ENCODE results near the gene ARPC5L.
"Not testable (repeated sequence)": the region's sequence is repeated elsewhere in the genome, so short reads cannot be mapped to it uniquely, and the experiment has no call there.

The ARPC5L gene

GRCh38 chr9:124841075-124841821 is 20.7 kb upstream of the ARPC5L start:
- no peak for DNase-seq

GRCh38 chr9:124843456-124844034 is 18.4 kb upstream of the ARPC5L start:
- DNase-seq: no peak

- DNase-seq: no peak
Measured at GRCh38 chr9:124844291-124844690, 17.6 kb upstream of the ARPC5L start.

- not testable (repeated sequence) for DNase-seq
Measured at GRCh38 chr9:124846467-124846866, 15.5 kb upstream of the ARPC5L start.

- no peak for DNase-seq
Measured at GRCh38 chr9:124846969-124847368, 15.0 kb upstream of the ARPC5L start.

- no peak for DNase-seq
Measured at GRCh38 chr9:124849801-124850200, 12.1 kb upstream of the ARPC5L start.

GRCh38 chr9:124852121-124852828 is 9.7 kb upstream of the ARPC5L start:
- no peak for DNase-seq

GRCh38 chr9:124852829-124853531 is 8.9 kb upstream of the ARPC5L start, which contains the start of gene WDR38:
Gene WDR38 (plus strand): TSS chr9:124853460. CDS start chr9:124853532, 72 bp downstream.
- DNase-seq: no peak

- DNase-seq: no peak
Measured at GRCh38 chr9:124853605-124854143, 8.3 kb upstream of the ARPC5L start.

- no peak for DNase-seq
Measured at GRCh38 chr9:124854161-124854560, 7.8 kb upstream of the ARPC5L start.

GRCh38 chr9:124854822-124855221 is 7.1 kb upstream of the ARPC5L start:
- no peak for DNase-seq

GRCh38 chr9:124855566-124855943 is 6.4 kb upstream of the ARPC5L start:
- DNase-seq: no peak

- DNase-seq: no peak
Measured at GRCh38 chr9:124855944-124856765, 5.8 kb upstream of the ARPC5L start.

- no peak for DNase-seq
Measured at GRCh38 chr9:124857533-124858162, 4.3 kb upstream of the ARPC5L start.

- no peak for DNase-seq
Measured at GRCh38 chr9:124858330-124859046, 3.4 kb upstream of the ARPC5L start.

GRCh38 chr9:124859803-124860581 is 1.9 kb upstream of the ARPC5L start:
- DNase-seq: no peak

- no peak for DNase-seq
Measured at GRCh38 chr9:124860582-124861341, 1.2 kb upstream of the ARPC5L start.

- no peak for DNase-seq
Measured at GRCh38 chr9:124863371-124863871, 1.5 kb downstream of the ARPC5L start.
